Suprapubic skin (tissue), 4 donors: Measurements from ENCODE around the gene NDST4. TPM values are rescaled to one million over a fixed set of nuclear protein-coding genes. Genes with fewer than 3 reads are reported as not detected.

Experiments
- DNase-seq, 2 donors: peaks; one replicate each; pipeline ENCODE4 v3.0.0-alpha.2; 2019; ENCODE audit warnings: low spot score in 2 of 2
- H3K27ac ChIP-seq: fragments of 200-600 bp; sonication (generic); one replicate; pipeline ENCODE4 v1.5.1; 2019
- H3K27me3 ChIP-seq: fragments of 200-600 bp; sonication (generic); one replicate; pipeline ENCODE4 v1.5.1; 2019
- H3K36me3 ChIP-seq: fragments of 200-600 bp; sonication (generic); one replicate; pipeline ENCODE4 v1.5.1; 2019
- H3K4me1 ChIP-seq: fragments of 200-600 bp; sonication (generic); one replicate; pipeline ENCODE4 v1.5.1; 2019
- H3K4me3 ChIP-seq: fragments of 200-600 bp; sonication (generic); one replicate; pipeline ENCODE4 v1.5.1; 2019; ENCODE audit warnings: mild to moderate bottlenecking
- H3K9me3 ChIP-seq: fragments of 200-600 bp; sonication (generic); one replicate; pipeline ENCODE4 v1.5.1; 2019
- EP300 ChIP-seq: sonication (generic); formaldehyde crosslinking; IDR thresholded peaks from one replicate; pipeline ENCODE4 v1.6.1; 2017; ENCODE audit warnings: antibody characterized with exemption
- POLR2A ChIP-seq, 2 donors: fragments of 450-650 bp; IDR thresholded peaks; one replicate each; pipeline ENCODE4 v1.6.1; 2017; ENCODE audit warnings: antibody characterized with exemption in 2 of 2, mild to moderate bottlenecking in 2 of 2, moderate library complexity in 2 of 2
- POLR2AphosphoS5 ChIP-seq, 3 donors: sonication (generic); formaldehyde crosslinking; IDR thresholded peaks; one replicate each; pipeline ENCODE4 v1.6.1; 2017; ENCODE audit warnings: antibody characterized with exemption in 3 of 3
- whole genome bisulfite sequencing: methylation state at CpG from one replicate; pipeline ENCODE4 v1.1.5; 2018; 5-methylcytosine and 5-hydroxymethylcytosine counted together
- total RNA-seq, 4 donors: library from RNA; depleted of rRNA; stranded (reverse); fragments of >200 nt; gene quantifications; one replicate each; pipeline ENCODE4 v1.1.0, GENCODE V29; 2016
- TF ChIP-seq, protein P1 (sequence below), 2 donors: fragments of 200-600 bp in 1 of 2; fragments of 450-650 bp in 1 of 2; sonication (generic) in 1 of 2; IDR thresholded peaks; one replicate each; pipeline ENCODE4 v1.5.1; 2016 to 2019; ENCODE audit warnings: antibody characterized with exemption in 2 of 2, mild to moderate bottlenecking in 1 of 2, moderate library complexity in 1 of 2

NDST4 gene
- total RNA-seq, 4 donors from 2014 or later, result not detected

- Histone ChIP-seq H3K4me1 (no peaks in the 10 kb centered on the region), H3K9me3 (no peaks in the 10 kb centered on the region), H3K27me3 (no peaks in the 10 kb centered on the region), H3K36me3 (no peaks in the 10 kb centered on the region), H3K27ac (no peak overlapping the region), H3K4me3 (no peak overlapping the region)
- DNase-seq, result no peak
- no peak for TF ChIP-seq EP300
- no peak for TF ChIP-seq POLR2AphosphoS5 (IDR thresholded peaks at IDR 0.05)
- TF ChIP-seq POLR2A (IDR thresholded peaks at IDR 0.05), result no peak
- TF ChIP-seq, protein P1, sequence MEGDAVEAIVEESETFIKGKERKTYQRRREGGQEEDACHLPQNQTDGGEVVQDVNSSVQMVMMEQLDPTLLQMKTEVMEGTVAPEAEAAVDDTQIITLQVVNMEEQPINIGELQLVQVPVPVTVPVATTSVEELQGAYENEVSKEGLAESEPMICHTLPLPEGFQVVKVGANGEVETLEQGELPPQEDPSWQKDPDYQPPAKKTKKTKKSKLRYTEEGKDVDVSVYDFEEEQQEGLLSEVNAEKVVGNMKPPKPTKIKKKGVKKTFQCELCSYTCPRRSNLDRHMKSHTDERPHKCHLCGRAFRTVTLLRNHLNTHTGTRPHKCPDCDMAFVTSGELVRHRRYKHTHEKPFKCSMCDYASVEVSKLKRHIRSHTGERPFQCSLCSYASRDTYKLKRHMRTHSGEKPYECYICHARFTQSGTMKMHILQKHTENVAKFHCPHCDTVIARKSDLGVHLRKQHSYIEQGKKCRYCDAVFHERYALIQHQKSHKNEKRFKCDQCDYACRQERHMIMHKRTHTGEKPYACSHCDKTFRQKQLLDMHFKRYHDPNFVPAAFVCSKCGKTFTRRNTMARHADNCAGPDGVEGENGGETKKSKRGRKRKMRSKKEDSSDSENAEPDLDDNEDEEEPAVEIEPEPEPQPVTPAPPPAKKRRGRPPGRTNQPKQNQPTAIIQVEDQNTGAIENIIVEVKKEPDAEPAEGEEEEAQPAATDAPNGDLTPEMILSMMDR (IDR thresholded peaks at IDR 0.05), result no peak
- 59% methylated on average over 2 of the region's 2 CpGs for WGBS
These were observed 84.6 kb downstream of the NDST4 start for GRCh38 chr4:115028682-115029410.

GRCh38 chr4:114999880-115000279 is 113.5 kb downstream of the NDST4 start:
- DNase-seq, result no peak
- H3K36me3 ChIP-seq, result no peaks in the 10 kb centered on the region
- TF ChIP-seq POLR2AphosphoS5 (IDR thresholded peaks at IDR 0.05) (no peak), EP300 (no peak), POLR2A (IDR thresholded peaks at IDR 0.05) (no peak)
- TF ChIP-seq, protein P1 (IDR thresholded peaks at IDR 0.05), result no peak
- H3K4me1 ChIP-seq, result no peaks in the 10 kb centered on the region
- 94% methylated on average over 1 of the region's 1 CpG for WGBS
- H3K27me3 ChIP-seq, result no peaks in the 10 kb centered on the region
- H3K9me3 ChIP-seq, result no peaks in the 10 kb centered on the region
- H3K4me3 ChIP-seq, result no peak overlapping the region
- H3K27ac ChIP-seq, result no peak overlapping the region

DNA sequence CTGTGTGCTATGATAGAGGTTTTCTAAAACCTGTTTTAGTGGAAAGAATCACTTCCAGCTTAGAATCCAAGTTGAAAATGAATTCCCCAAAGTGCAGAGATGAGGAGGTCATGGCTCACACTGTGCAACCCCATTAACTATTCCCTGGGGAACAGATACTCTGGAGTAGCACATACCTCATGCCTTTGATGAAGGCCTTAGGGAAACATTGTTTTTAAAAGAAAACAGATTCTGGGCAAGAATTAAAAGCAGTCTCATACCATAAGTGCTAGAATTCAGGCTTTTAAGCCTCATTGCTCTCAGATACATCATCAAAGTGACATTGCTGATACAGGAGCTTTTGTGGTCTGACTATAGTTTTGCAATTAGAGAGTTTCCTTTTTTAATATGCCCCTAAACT is 115.1 kb downstream of the NDST4 start:
- Histone ChIP-seq H3K4me3 (no peak overlapping the region), H3K9me3 (no peaks in the 10 kb centered on the region), H3K27me3 (no peaks in the 10 kb centered on the region), H3K4me1 (no peaks in the 10 kb centered on the region), H3K27ac (no peak overlapping the region), H3K36me3 (no peaks in the 10 kb centered on the region)
- no peak for DNase-seq
- TF ChIP-seq, protein P1 (IDR thresholded peaks at IDR 0.05), result no peak
- TF ChIP-seq POLR2A (IDR thresholded peaks at IDR 0.05) (no peak), EP300 (no peak), POLR2AphosphoS5 (IDR thresholded peaks at IDR 0.05) (no peak)

- no peaks in the 10 kb centered on the region for H3K27me3 ChIP-seq
- H3K4me3 ChIP-seq, result no peak overlapping the region
- no peak for DNase-seq
- H3K36me3 ChIP-seq, result no peaks in the 10 kb centered on the region
- H3K27ac ChIP-seq, result no peak overlapping the region
- no peaks in the 10 kb centered on the region for H3K4me1 ChIP-seq
- 49% methylated on average over 2 of the region's 2 CpGs for WGBS
- H3K9me3 ChIP-seq, result no peaks in the 10 kb centered on the region
- TF ChIP-seq POLR2A (IDR thresholded peaks at IDR 0.05) (no peak), POLR2AphosphoS5 (IDR thresholded peaks at IDR 0.05) (no peak), EP300 (no peak)
- TF ChIP-seq, protein P1 (IDR thresholded peaks at IDR 0.05), result no peak
These were observed 115.7 kb downstream of the NDST4 start for GRCh38 chr4:114997576-114998247.

- Histone ChIP-seq H3K27me3 (no peaks in the 10 kb centered on the region), H3K36me3 (no peaks in the 10 kb centered on the region), H3K4me1 (no peaks in the 10 kb centered on the region), H3K9me3 (no peaks in the 10 kb centered on the region), H3K27ac (no peak overlapping the region), H3K4me3 (no peak overlapping the region)
- TF ChIP-seq EP300 (no peak), POLR2A (IDR thresholded peaks at IDR 0.05) (no peak), POLR2AphosphoS5 (IDR thresholded peaks at IDR 0.05) (no peak)
- TF ChIP-seq, protein P1 (IDR thresholded peaks at IDR 0.05), result no peak
- no peak for DNase-seq
- 71% methylated on average over 4 of the region's 4 CpGs for WGBS
These were observed 127.3 kb downstream of the NDST4 start for GRCh38 chr4:114986133-114986532.
